Measurements from ENCODE around the gene UBL4A. TPM values are rescaled to one million over a fixed set of nuclear protein-coding genes. Genes with fewer than 3 reads are reported as not detected.

UBL4A gene
- total and polyA plus RNA-seq, 7 experiments from 2014 or later = 9.2 to 65.7 (median 33.8) TPM

DNA sequence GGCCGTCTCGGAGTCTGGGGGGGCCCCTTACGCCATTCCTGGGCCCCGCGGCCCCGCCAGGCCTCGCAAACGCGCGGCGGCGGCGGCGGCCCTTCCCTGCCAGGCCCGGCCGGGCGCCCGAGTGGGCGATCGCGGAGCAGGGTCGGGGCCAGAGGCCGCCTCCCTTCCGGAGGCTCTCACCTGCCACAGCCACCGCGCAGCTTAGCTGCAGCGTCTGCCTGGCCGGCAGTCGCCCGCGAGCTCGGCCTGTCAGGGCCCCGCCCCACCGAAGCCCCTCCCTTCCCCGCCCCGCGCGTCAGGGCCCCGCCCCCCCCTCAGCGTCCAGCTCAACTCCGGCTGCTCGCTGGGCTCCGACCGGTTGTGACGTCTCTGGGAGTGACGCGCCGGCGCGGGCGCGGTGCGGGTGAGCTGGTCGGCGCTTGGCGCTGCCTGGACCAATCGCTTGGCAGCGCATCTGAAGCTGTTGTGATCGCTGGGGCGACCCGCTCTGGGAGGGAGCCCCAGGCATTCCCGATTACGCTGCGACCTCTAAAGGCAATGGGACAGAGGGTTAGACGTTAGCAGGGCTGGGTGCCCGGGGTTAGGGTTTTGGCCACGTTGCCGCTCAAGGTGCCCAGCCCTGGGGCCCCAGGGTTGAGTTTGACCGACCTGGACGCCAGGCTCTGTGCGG, 4.1 kb upstream of the UBL4A start, which contains the start of gene SLC10A3:
Gene SLC10A3 (minus strand): TSS at position 216 of the 670 bp plus-strand sequence. CDS start 1,689 bp downstream, outside the sequence.
- H3K36me3 ChIP-seq (ENCODE audit: control insufficient read depth in 2 of 3, insufficient read depth in 3 of 3, low read length in 3 of 3) = no peaks in the 10 kb centered on the region
- Mint-ChIP-seq H3K36me3 (peaks cover 0 to 2% (median 0%) of the 10 kb centered on the region in 5 donors), H3K4me1 (peaks cover 0 to 23% (median 17%) of the 10 kb centered on the region in 7 donors), H3K27ac (peak within 1 kb of the TSS; percentile 81 to 96 (median 91)), H3K27me3 (no peaks in the 10 kb centered on the region), H3K9me3 (no peaks in the 10 kb centered on the region), H3K4me3 (peak within 1 kb of the TSS; percentile 78 to 92 (median 88))
- ChIA-PET CTCF (interaction anchor here (0.6 to 2.2 kb wide), 5 partner anchors 28 to 160 kb away, joined by 3 to 6 read pairs (median 4); partner anchors contain the start of gene RPL10), POLR2A (interaction anchor here (0.7 to 7.0 kb wide), 19 partner anchors 11 to 1549 kb away, joined by 3 to 69 read pairs (median 7); partner anchors contain the start of genes ATP6AP1, FAM3A, FAM50A and G6PD)
- H3K4me3 ChIP-seq (ENCODE audit: low read length) = peak within 1 kb of the TSS; percentile 74
- no peaks in the 10 kb centered on the region for H3K9me3 ChIP-seq (ENCODE audit: control insufficient read depth in 2 of 3, low read length in 3 of 3)
- H3K27ac ChIP-seq (ENCODE audit: low read depth, low read length) = peak within 1 kb of the TSS; percentile 90
- H3K4me1 ChIP-seq (ENCODE audit: control insufficient read depth in 2 of 2, insufficient read depth in 2 of 2, low read length in 2 of 2) = peaks cover 0 to under 1% of the 10 kb centered on the region in 2 donors
- H3K27me3 ChIP-seq (ENCODE audit: control insufficient read depth in 2 of 2, insufficient read depth in 2 of 2, low read length in 2 of 2) = no peaks in the 10 kb centered on the region
- intact Hi-C loops (cut with micrococcal nuclease) = loop anchor here (1.0 to 10.0 kb wide), 8 partner anchors 11 to 566 kb away; partner anchors contain the start of genes FAM3A (in 2 of the 2), LAGE3 (in 2 of the 2), ARHGAP4 (in 1 of the 2) and GDI1 (in 1 of the 2)
- DNase-seq (peak; percentile 70 to 87 (median 77)), ATAC-seq (peak; percentile 93)

- ChIA-PET CTCF (interaction anchor here (0.6 to 2.2 kb wide), 5 partner anchors 28 to 160 kb away, joined by 3 to 6 read pairs (median 4); partner anchors contain the start of gene RPL10), POLR2A (interaction anchor here (0.6 to 7.0 kb wide), 22 partner anchors 10 to 1549 kb away, joined by 3 to 69 read pairs (median 6); partner anchors contain the start of genes ATP6AP1, DNASE1L1, FAM3A and FAM50A)
- H3K36me3 Mint-ChIP-seq = peaks cover 0 to 2% (median 0%) of the 10 kb centered on the region in 5 donors
- no peaks in the 10 kb centered on the region for H3K9me3 Mint-ChIP-seq
- intact Hi-C loops (cut with micrococcal nuclease) = loop anchor here (1.0 to 10.0 kb wide), 8 partner anchors 11 to 565 kb away; partner anchors contain the start of genes FAM3A (in 2 of the 2), LAGE3 (in 2 of the 2), ARHGAP4 (in 1 of the 2) and GDI1 (in 1 of the 2)
- H3K27ac Mint-ChIP-seq = peak overlapping the region; percentile 78 to 91 (median 83)
- ATAC-seq (peak; percentile 6), DNase-seq (peak in 2 of 9 donors; percentile 20 to 33)
- Histone ChIP-seq H3K27ac (ENCODE audit: low read depth, low read length) (peak overlapping the region; percentile 90), H3K4me3 (ENCODE audit: low read length) (peak overlapping the region; percentile 74), H3K27me3 (ENCODE audit: control insufficient read depth in 2 of 2, insufficient read depth in 2 of 2, low read length in 2 of 2) (no peaks in the 10 kb centered on the region), H3K36me3 (ENCODE audit: control insufficient read depth in 2 of 3, insufficient read depth in 3 of 3, low read length in 3 of 3) (no peaks in the 10 kb centered on the region), H3K9me3 (ENCODE audit: control insufficient read depth in 2 of 3, low read length in 3 of 3) (no peaks in the 10 kb centered on the region), H3K4me1 (ENCODE audit: control insufficient read depth in 2 of 2, insufficient read depth in 2 of 2, low read length in 2 of 2) (peaks cover 0 to 6% of the 10 kb centered on the region in 2 donors)
- H3K4me3 Mint-ChIP-seq = peak overlapping the region; percentile 78 to 92 (median 85)
- H3K4me1 Mint-ChIP-seq = peaks cover 0 to 28% (median 17%) of the 10 kb centered on the region in 7 donors
- H3K27me3 Mint-ChIP-seq = no peaks in the 10 kb centered on the region
Observed at GRCh38 chrX:154490021-154490413, 3.6 kb upstream of the UBL4A start.

DNA sequence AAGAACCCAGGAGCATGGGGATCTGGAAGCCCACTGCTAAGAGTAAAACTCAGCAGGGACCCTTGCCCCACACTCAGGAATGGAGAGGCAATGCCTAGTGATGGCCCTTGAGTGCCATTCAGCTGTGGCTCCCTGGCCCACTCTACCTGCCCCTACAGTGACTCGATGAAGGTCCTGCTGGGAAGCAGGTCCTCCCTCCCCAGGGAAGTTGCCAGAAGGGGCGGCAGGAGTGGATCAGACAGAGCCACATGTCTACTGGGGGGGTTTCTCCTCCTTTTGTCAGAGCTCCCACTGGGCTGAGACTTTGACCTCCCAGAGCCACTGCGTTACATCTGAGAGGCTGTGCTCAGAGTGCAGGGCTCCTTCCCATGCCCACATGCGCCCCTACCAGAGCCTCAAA, 2.8 kb upstream of the UBL4A start:
- Mint-ChIP-seq H3K36me3 (peaks cover 0 to 2% (median 0%) of the 10 kb centered on the region in 5 donors), H3K27me3 (no peaks in the 10 kb centered on the region), H3K4me1 (peaks cover 0 to 28% (median 17%) of the 10 kb centered on the region in 7 donors), H3K9me3 (no peaks in the 10 kb centered on the region), H3K27ac (peak overlapping the region in 7 of 9 donors; percentile 81 to 91 (median 83)), H3K4me3 (peak overlapping the region; percentile 78 to 92 (median 85))
- Histone ChIP-seq H3K36me3 (ENCODE audit: control insufficient read depth in 2 of 3, insufficient read depth in 3 of 3, low read length in 3 of 3) (peaks cover 0 to 4% (median 4%) of the 10 kb centered on the region in 3 experiments), H3K27ac (ENCODE audit: low read depth, low read length) (peak overlapping the region; percentile 90), H3K9me3 (ENCODE audit: control insufficient read depth in 2 of 3, low read length in 3 of 3) (no peaks in the 10 kb centered on the region), H3K27me3 (ENCODE audit: control insufficient read depth in 2 of 2, insufficient read depth in 2 of 2, low read length in 2 of 2) (no peaks in the 10 kb centered on the region), H3K4me1 (ENCODE audit: control insufficient read depth in 2 of 2, insufficient read depth in 2 of 2, low read length in 2 of 2) (peaks cover 0 to 9% of the 10 kb centered on the region in 2 donors), H3K4me3 (ENCODE audit: low read length) (peak overlapping the region; percentile 74)
- intact Hi-C loops (cut with micrococcal nuclease) = no loop called here
- POLR2A ChIA-PET = interaction anchor here (0.6 to 7.0 kb wide), 15 partner anchors 9 to 522 kb away, joined by 3 to 69 read pairs (median 8); partner anchors contain the start of genes ATP6AP1, DNASE1L1, FAM3A and G6PD
- CTCF ChIA-PET = interaction anchor here (0.7 kb wide), 1 partner anchor 58 kb away, joined by 3 read pairs; no protein-coding TSS in a partner anchor
- ATAC-seq (no peak), DNase-seq (no peak)

- Mint-ChIP-seq H3K4me1 (peaks cover 0 to 33% (median 17%) of the 10 kb centered on the region in 7 donors), H3K9me3 (no peaks in the 10 kb centered on the region), H3K27me3 (no peaks in the 10 kb centered on the region), H3K27ac (peak overlapping the region in 5 of 9 donors; percentile 24 to 91 (median 67)), H3K4me3 (peak overlapping the region in 8 of 10 donors; percentile 5 to 90 (median 77)), H3K36me3 (peaks cover 0 to 2% (median 0%) of the 10 kb centered on the region in 5 donors)
- H3K27ac ChIP-seq (ENCODE audit: low read depth, low read length) = no peak overlapping the region
- H3K9me3 ChIP-seq (ENCODE audit: control insufficient read depth in 2 of 3, low read length in 3 of 3) = no peaks in the 10 kb centered on the region
- H3K4me1 ChIP-seq (ENCODE audit: control insufficient read depth in 2 of 2, insufficient read depth in 2 of 2, low read length in 2 of 2) = peaks cover 0 to 10% of the 10 kb centered on the region in 2 donors
- no peak overlapping the region for H3K4me3 ChIP-seq (ENCODE audit: low read length)
- no peaks in the 10 kb centered on the region for H3K27me3 ChIP-seq (ENCODE audit: control insufficient read depth in 2 of 2, insufficient read depth in 2 of 2, low read length in 2 of 2)
- H3K36me3 ChIP-seq (ENCODE audit: control insufficient read depth in 2 of 3, insufficient read depth in 3 of 3, low read length in 3 of 3) = peaks cover 0 to 6% (median 4%) of the 10 kb centered on the region in 3 experiments
- intact Hi-C loops (cut with micrococcal nuclease) = no loop called here
- ATAC-seq = no peak
- ChIA-PET POLR2A (interaction anchor here (0.5 to 7.0 kb wide), 9 partner anchors 11 to 390 kb away, joined by 3 to 69 read pairs (median 13); partner anchors contain the start of genes FAM3A, PLXNA3 and RPL10), CTCF (interaction anchor here (0.7 kb wide), 1 partner anchor 562 kb away, joined by 3 read pairs; no protein-coding TSS in a partner anchor)
- no peak for DNase-seq
Observed at GRCh38 chrX:154488336-154489075, 2.1 kb upstream of the UBL4A start.

DNA sequence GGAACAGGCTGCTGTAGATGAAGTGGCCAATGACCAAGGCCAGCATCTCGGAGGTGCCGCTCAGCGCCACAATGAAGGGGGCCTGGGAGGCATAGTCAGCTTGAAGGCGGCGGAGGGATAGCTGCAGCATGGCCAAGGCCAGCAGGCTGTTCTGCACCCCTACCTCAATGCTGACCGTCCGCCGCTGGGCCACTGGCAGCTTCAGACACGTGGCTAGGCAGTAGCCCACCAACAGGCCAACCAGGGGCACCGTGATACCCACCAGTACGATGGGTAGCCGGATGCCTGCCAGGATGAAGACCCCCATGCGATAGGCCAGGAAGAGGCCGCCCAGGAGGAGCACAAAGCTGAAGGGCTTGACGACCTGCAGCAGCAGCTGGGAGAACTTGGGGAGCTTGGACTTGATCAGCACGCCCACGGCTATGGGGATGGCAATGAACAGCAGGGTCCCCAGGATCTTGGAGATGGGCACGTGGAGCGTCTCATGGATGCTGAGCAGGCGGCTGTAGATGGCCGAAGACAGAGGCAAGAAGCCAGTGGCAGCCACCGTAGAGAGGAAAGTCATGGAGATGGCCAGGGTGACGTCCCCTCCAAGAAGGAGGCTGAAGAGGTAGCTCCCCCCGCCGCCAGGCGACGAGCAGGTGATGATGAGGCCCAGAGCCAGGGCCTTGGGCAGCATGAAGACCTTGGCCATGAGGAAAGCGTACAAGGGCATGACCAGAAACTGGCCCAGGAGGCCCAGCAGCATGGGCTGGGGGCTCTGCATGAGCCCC, 1.3 kb upstream of the UBL4A start:
- Mint-ChIP-seq H3K36me3 (peaks cover 0 to 4% (median 0%) of the 10 kb centered on the region in 5 donors), H3K4me3 (peak overlapping the region in 9 of 10 donors; percentile 5 to 88 (median 73)), H3K4me1 (peaks cover 0 to 35% (median 17%) of the 10 kb centered on the region in 7 donors), H3K27me3 (no peaks in the 10 kb centered on the region), H3K9me3 (no peaks in the 10 kb centered on the region), H3K27ac (peak overlapping the region in 7 of 9 donors; percentile 24 to 88 (median 59))
- H3K4me3 ChIP-seq (ENCODE audit: low read length) = no peak overlapping the region
- H3K27me3 ChIP-seq (ENCODE audit: control insufficient read depth in 2 of 2, insufficient read depth in 2 of 2, low read length in 2 of 2) = no peaks in the 10 kb centered on the region
- H3K27ac ChIP-seq (ENCODE audit: low read depth, low read length) = peak overlapping the region; percentile 72
- CTCF ChIA-PET = interaction anchor here (0.7 kb wide), 1 partner anchor 561 kb away, joined by 3 read pairs; no protein-coding TSS in a partner anchor
- no peak for ATAC-seq
- H3K4me1 ChIP-seq (ENCODE audit: control insufficient read depth in 2 of 2, insufficient read depth in 2 of 2, low read length in 2 of 2) = peaks cover 0 to 10% of the 10 kb centered on the region in 2 donors
- intact Hi-C loops (cut with micrococcal nuclease) = no loop called here
- no peak for DNase-seq
- H3K9me3 ChIP-seq (ENCODE audit: control insufficient read depth in 2 of 3, low read length in 3 of 3) = no peaks in the 10 kb centered on the region
- peaks cover 0 to 6% (median 4%) of the 10 kb centered on the region in 3 experiments for H3K36me3 ChIP-seq (ENCODE audit: control insufficient read depth in 2 of 3, insufficient read depth in 3 of 3, low read length in 3 of 3)
- POLR2A ChIA-PET = interaction anchor here (0.5 to 7.0 kb wide), 9 partner anchors 11 to 140 kb away, joined by 3 to 69 read pairs (median 4); partner anchors contain the start of genes FAM3A, PLXNA3, RPL10 and TAFAZZIN
